NCI-H774 (cell line): ENCODE results near the gene NLRC3.

ENCODE experiments used
- DNase-seq: peaks from one replicate; lab custom pipeline; 2025; lab: John Stamatoyannopoulos, UW

Gene NLRC3

GRCh38 chr16:3578610-3579551 is 1.7 kb upstream of the NLRC3 start:
- no peak for DNase-seq

- no peak for DNase-seq
Measured at GRCh38 chr16:3578121-3578520, 918 bp upstream of the NLRC3 start.

- no peak for DNase-seq
Measured at GRCh38 chr16:3576211-3576610, 992 bp downstream of the NLRC3 start.

- no peak for DNase-seq
Measured at GRCh38 chr16:3575491-3575890, 1.7 kb downstream of the NLRC3 start.

- no peak for DNase-seq
Measured at GRCh38 chr16:3574195-3574594, 3.0 kb downstream of the NLRC3 start.

GRCh38 chr16:3573146-3573815 is 3.9 kb downstream of the NLRC3 start:
- DNase-seq, result no peak

GRCh38 chr16:3570420-3571062 is 6.7 kb downstream of the NLRC3 start:
- no peak for DNase-seq

GRCh38 chr16:3569851-3570250 is 7.4 kb downstream of the NLRC3 start:
- no peak for DNase-seq

- DNase-seq, result no peak
Measured at GRCh38 chr16:3566990-3567389, 10.2 kb downstream of the NLRC3 start.

GRCh38 chr16:3564889-3565141 is 12.4 kb downstream of the NLRC3 start:
- DNase-seq, result no peak

- DNase-seq, result no peak
Measured at GRCh38 chr16:3564130-3564888, 12.9 kb downstream of the NLRC3 start.

GRCh38 chr16:3562914-3563480 is 14.2 kb downstream of the NLRC3 start:
- no peak for DNase-seq

GRCh38 chr16:3561626-3562025 is 15.6 kb downstream of the NLRC3 start:
- DNase-seq, result no peak

- no peak for DNase-seq
Measured at GRCh38 chr16:3554351-3554928, 22.8 kb downstream of the NLRC3 start.

- DNase-seq, result no peak
Measured at GRCh38 chr16:3553138-3553923, 23.9 kb downstream of the NLRC3 start.

- DNase-seq, result no peak
Measured at GRCh38 chr16:3550851-3551847, 26.1 kb downstream of the NLRC3 start.

- no peak for DNase-seq
Measured at GRCh38 chr16:3549906-3550305, 27.3 kb downstream of the NLRC3 start.

GRCh38 chr16:3548859-3549258 is 28.3 kb downstream of the NLRC3 start:
- DNase-seq, result no peak

GRCh38 chr16:3548445-3548844 is 28.8 kb downstream of the NLRC3 start:
- no peak for DNase-seq
